Smooth muscle cell (in vitro differentiated cells): ENCODE data around the gene MGAT4B. TPM values are rescaled to one million over a fixed set of nuclear protein-coding genes. Genes with fewer than 3 reads are reported as not detected.

Experiments used
- DNase-seq: peaks from one replicate; lab custom pipeline; 2025; ENCODE audit not compliant: unreplicated experiment; lab: John Stamatoyannopoulos, UW
- H2AFZ ChIP-seq: fragments of 200-600 bp; sonication (generic); 2 replicates; pipeline ENCODE4 v1.6.0; 2016; ENCODE audit warnings: antibody characterized with exemption, low read depth, mild to moderate bottlenecking
- H3F3A ChIP-seq: fragments of 200-600 bp; sonication (generic); 2 replicates; pipeline ENCODE4 v1.6.0; 2017; ENCODE audit warnings: antibody characterized with exemption, low read depth
- H3K27ac ChIP-seq: fragments of 200-600 bp; sonication (generic); 2 replicates; pipeline ENCODE4 v1.5.1; 2016; ENCODE audit warnings: low read depth, mild to moderate bottlenecking
- H3K27me3 ChIP-seq: fragments of 200-600 bp; sonication (generic); 2 replicates; pipeline ENCODE4 v1.6.1; 2016; ENCODE audit warnings: low read depth, mild to moderate bottlenecking
- H3K36me3 ChIP-seq: fragments of 200-600 bp; sonication (generic); 2 replicates; pipeline ENCODE4 v1.5.1; 2016; ENCODE audit warnings: low read depth
- H3K4me1 ChIP-seq: fragments of 200-600 bp; sonication (generic); 2 replicates; pipeline ENCODE4 v1.5.1; 2016; ENCODE audit warnings: low read depth
- H3K4me2 ChIP-seq: fragments of 200-600 bp; sonication (generic); 2 replicates; pipeline ENCODE4 v1.6.0; 2016; ENCODE audit warnings: mild to moderate bottlenecking
- H3K4me3 ChIP-seq: fragments of 200-600 bp; sonication (generic); 2 replicates; pipeline ENCODE4 v1.5.1; 2016; ENCODE audit warnings: mild to moderate bottlenecking
- H3K79me2 ChIP-seq: fragments of 200-600 bp; sonication (generic); 2 replicates; pipeline ENCODE4 v1.6.0; 2016; ENCODE audit warnings: low read depth, mild to moderate bottlenecking
- H3K9ac ChIP-seq: fragments of 200-600 bp; sonication (generic); 2 replicates; pipeline ENCODE4 v1.6.0; 2016; ENCODE audit warnings: low read depth
- H3K9me3 ChIP-seq: fragments of 200-600 bp; sonication (generic); replicated peaks from 2 replicates; pipeline ENCODE4 v1.5.1; 2016; ENCODE audit warnings: low read depth
- H4K20me1 ChIP-seq: fragments of 200-600 bp; sonication (generic); 2 replicates; pipeline ENCODE4 v1.6.0; 2016; ENCODE audit warnings: low read depth
- WGBS: methylation state at CpG from one replicate; pipeline ENCODE4 v1.1.7; 2016; ENCODE audit warnings: low lambda C conversion rate; 5-methylcytosine and 5-hydroxymethylcytosine counted together
- polyA plus RNA-seq: library from polyadenylated mRNA; unstranded; fragments of >200 nt; fragmentation: Nextera tagmentation; extraction: Ambion mirVana; gene quantifications from 2 replicates; pipeline ENCODE4 v1.2.1, GENCODE V29; 2016
- total RNA-seq: library from RNA; depleted of rRNA; stranded (reverse); fragments of >200 nt; gene quantifications from 2 replicates; pipeline ENCODE4 v1.2.3, GENCODE V29; 2014
- TF ChIP-seq, protein P1 (sequence below): fragments of 200-600 bp; sonication (generic); IDR thresholded peaks from 2 replicates; pipeline ENCODE4 v1.5.1; 2017; ENCODE audit warnings: borderline replicate concordance, mild to moderate bottlenecking, antibody characterized with exemption; ENCODE audit not compliant: insufficient read depth, poor library complexity, severe bottlenecking

Gene MGAT4B
- total and polyA plus RNA-seq, 2 experiments from 2014 or later, result 60.0 to 121 TPM

DNA sequence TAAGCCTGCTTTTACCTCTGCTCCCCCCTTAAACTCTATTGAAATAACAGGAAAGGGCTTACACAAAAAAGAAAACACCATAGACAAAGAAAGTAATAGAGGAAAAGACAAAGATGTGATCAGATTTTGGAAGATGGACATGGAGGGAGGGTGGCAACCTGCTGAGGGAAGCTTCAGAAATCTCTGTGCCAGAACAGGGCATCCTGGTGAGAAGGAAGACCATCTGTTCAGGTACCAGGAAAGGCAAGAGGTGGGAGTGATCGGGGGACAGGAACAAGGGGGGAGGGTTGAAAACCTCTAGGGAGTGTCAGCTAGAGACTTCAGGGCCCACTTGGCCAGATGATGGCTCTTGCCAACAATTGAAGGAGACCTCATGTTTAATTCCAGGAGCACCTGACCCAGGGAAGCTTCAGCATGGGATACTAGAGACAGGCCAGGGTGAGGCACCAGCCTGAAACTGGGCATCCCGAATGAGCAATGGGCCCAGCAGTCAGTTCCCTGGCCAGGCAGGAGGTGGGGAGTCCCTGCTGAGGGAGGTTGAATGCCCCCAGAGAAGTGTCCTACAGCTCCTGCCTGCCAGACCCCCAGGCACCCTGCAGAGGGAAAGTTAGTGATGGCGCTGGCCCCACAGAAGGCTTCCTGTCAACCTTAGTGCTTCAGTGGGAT lies 22.2 kb upstream of the MGAT4B start:
- Histone ChIP-seq H3K27ac (peak overlapping the region; percentile 64), H3F3A (peaks cover 6% of the 10 kb centered on the region), H3K36me3 (peaks cover 16% of the 10 kb centered on the region), H4K20me1 (peaks cover 74% of the 10 kb centered on the region), H3K4me1 (no peaks in the 10 kb centered on the region), H3K9ac (no peak overlapping the region), H3K79me2 (peaks cover 28% of the 10 kb centered on the region), H3K4me3 (no peak overlapping the region), H2AFZ (no peak overlapping the region), H3K9me3 (no peaks in the 10 kb centered on the region), H3K27me3 (no peaks in the 10 kb centered on the region), H3K4me2 (no peak overlapping the region)
- TF ChIP-seq, protein P1, sequence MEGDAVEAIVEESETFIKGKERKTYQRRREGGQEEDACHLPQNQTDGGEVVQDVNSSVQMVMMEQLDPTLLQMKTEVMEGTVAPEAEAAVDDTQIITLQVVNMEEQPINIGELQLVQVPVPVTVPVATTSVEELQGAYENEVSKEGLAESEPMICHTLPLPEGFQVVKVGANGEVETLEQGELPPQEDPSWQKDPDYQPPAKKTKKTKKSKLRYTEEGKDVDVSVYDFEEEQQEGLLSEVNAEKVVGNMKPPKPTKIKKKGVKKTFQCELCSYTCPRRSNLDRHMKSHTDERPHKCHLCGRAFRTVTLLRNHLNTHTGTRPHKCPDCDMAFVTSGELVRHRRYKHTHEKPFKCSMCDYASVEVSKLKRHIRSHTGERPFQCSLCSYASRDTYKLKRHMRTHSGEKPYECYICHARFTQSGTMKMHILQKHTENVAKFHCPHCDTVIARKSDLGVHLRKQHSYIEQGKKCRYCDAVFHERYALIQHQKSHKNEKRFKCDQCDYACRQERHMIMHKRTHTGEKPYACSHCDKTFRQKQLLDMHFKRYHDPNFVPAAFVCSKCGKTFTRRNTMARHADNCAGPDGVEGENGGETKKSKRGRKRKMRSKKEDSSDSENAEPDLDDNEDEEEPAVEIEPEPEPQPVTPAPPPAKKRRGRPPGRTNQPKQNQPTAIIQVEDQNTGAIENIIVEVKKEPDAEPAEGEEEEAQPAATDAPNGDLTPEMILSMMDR, result no peak
- WGBS, result 92% methylated on average over 3 of the region's 3 CpGs
- DNase-seq, result no peak

DNA sequence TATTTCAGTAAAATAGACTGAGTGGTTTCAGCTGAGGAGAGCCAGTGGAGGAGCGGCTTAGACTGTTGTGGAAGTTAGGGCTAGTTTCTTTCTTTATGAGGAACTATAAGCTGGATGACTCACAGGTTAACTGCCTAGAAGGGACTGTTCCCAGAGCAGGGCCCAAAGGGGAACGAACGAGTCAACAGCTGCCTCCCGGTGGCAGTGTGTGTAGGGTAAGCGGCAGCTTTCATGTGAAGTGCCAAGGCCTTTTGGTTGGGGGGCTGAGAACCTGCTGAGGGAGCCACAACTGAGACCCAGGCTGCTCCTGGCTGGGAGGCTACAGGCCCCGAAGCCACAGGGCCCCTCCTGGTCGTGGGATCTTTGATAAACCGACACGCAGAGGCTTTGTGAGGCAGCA lies 21.0 kb upstream of the MGAT4B start:
- H3K79me2 ChIP-seq, result peaks cover 32% of the 10 kb centered on the region
- peak overlapping the region; percentile 7 for H3K4me2 ChIP-seq
- H3K9ac ChIP-seq, result no peak overlapping the region
- no peak for DNase-seq
- H2AFZ ChIP-seq, result no peak overlapping the region
- WGBS, result 46% methylated on average over 9 of the region's 9 CpGs
- peaks cover 9% of the 10 kb centered on the region for H3K36me3 ChIP-seq
- TF ChIP-seq, protein P1, result no peak
- H3F3A ChIP-seq, result peaks cover 6% of the 10 kb centered on the region
- no peaks in the 10 kb centered on the region for H3K27me3 ChIP-seq
- peak overlapping the region; percentile 64 for H3K27ac ChIP-seq
- no peaks in the 10 kb centered on the region for H3K9me3 ChIP-seq
- peaks cover 74% of the 10 kb centered on the region for H4K20me1 ChIP-seq
- H3K4me1 ChIP-seq, result peaks cover 2% of the 10 kb centered on the region
- H3K4me3 ChIP-seq, result no peak overlapping the region

DNA sequence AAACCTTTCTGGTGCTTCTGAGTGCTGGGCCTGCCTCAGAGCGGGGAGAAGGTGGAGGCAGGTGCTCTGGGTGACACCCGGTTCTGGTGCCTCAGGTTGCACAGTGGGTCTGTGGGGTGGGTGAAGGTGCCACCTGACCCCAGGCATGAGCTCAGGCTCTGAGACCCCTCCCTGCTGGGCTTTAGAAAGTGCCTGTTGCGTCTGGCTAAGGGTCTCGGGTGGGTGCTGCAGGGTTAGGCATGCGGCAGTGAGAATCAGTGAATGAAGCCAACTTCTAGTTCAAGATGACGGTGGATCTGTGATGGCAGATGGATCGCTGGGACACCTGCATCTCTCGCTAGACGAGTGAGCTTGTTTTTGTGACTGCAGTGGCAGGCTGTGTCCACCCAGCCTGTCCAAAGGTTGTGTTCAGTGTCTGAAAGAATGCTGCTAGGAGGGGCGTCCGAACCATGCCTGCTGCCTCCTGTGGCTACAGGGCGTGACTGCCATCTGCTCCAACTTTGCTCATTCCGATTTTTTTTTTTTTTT lies 19.1 kb upstream of the MGAT4B start:
- Histone ChIP-seq H3K27ac (no peak overlapping the region), H2AFZ (no peak overlapping the region), H3K36me3 (peaks cover 9% of the 10 kb centered on the region), H3F3A (peaks cover 12% of the 10 kb centered on the region), H3K4me3 (no peak overlapping the region), H3K9me3 (no peaks in the 10 kb centered on the region), H3K79me2 (peaks cover 46% of the 10 kb centered on the region), H3K27me3 (no peaks in the 10 kb centered on the region), H3K9ac (no peak overlapping the region), H4K20me1 (peaks cover 81% of the 10 kb centered on the region), H3K4me2 (no peak overlapping the region), H3K4me1 (peaks cover 11% of the 10 kb centered on the region)
- WGBS, result 94% methylated on average over 13 of the region's 13 CpGs
- TF ChIP-seq, protein P1, result no peak
- DNase-seq, result no peak

DNA sequence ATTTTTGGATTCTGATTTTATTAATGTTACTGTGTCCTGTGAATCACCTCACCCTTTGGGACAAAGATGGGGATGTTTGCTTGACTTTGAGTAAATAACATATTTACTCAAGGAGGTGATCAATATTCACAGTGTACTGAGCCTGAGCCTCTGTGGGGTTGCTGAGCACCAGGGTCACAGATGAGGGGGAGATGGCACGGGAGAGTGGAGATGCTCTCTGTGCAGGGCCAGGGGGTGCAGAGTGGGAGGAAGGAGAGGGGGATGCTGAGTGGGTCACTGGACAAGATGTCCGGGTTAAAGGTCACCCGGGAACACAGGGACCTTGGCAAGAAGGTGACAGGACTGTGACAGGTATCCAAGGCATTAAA lies 18.1 kb upstream of the MGAT4B start:
- Histone ChIP-seq H3K4me3 (no peak overlapping the region), H4K20me1 (peaks cover 81% of the 10 kb centered on the region), H3K4me2 (no peak overlapping the region), H3K27ac (no peak overlapping the region), H3K36me3 (peaks cover 5% of the 10 kb centered on the region), H2AFZ (no peak overlapping the region), H3K27me3 (no peaks in the 10 kb centered on the region), H3K9me3 (no peaks in the 10 kb centered on the region), H3K79me2 (peaks cover 42% of the 10 kb centered on the region), H3F3A (peaks cover 12% of the 10 kb centered on the region), H3K9ac (no peak overlapping the region), H3K4me1 (peaks cover 19% of the 10 kb centered on the region)
- WGBS, result 100% methylated on average over 3 of the region's 3 CpGs
- TF ChIP-seq, protein P1, result no peak
- DNase-seq, result no peak
